Activated CD4-positive, alpha-beta memory T cell treated with anti-CD3 and anti-CD28 coated beads for 36 hours (primary cell): Measurements from ENCODE around the gene PAX6. TPM values are rescaled to one million over a fixed set of nuclear protein-coding genes. Genes with fewer than 3 reads are reported as not detected.

Experiments
- CTCF ChIA-PET: fragments of 350-600 bp; sonication (Branson Sonifier 250); formaldehyde crosslinking; loops from one replicate; lab custom pipeline; 2021; ENCODE audit warnings: antibody characterized with exemption, inconsistent platforms; lab: Charles Lee
- POLR2A ChIA-PET: fragments of 350-600 bp; sonication (Branson Sonifier 250); formaldehyde crosslinking; loops from one replicate; lab custom pipeline; 2021; ENCODE audit warnings: antibody characterized with exemption; lab: Charles Lee
- DNase-seq: peaks from one replicate; pipeline ENCODE4 v3.0.0-alpha.2; 2020
- H3K27ac Mint-ChIP-seq: one replicate; pipeline ENCODE4 v1.8.0; 2021; ENCODE audit warnings: mixed read lengths
- H3K27me3 Mint-ChIP-seq: one replicate; pipeline ENCODE4 v1.8.0; 2021; ENCODE audit warnings: mixed read lengths
- H3K36me3 Mint-ChIP-seq: one replicate; pipeline ENCODE4 v1.8.0; 2021; ENCODE audit warnings: mixed read lengths
- H3K4me1 Mint-ChIP-seq: one replicate; pipeline ENCODE4 v1.8.0; 2021; ENCODE audit warnings: low read depth, mixed read lengths
- H3K4me3 Mint-ChIP-seq: one replicate; pipeline ENCODE4 v1.8.0; 2021; ENCODE audit warnings: mild to moderate bottlenecking, mixed read lengths
- H3K9me3 Mint-ChIP-seq: one replicate; pipeline ENCODE4 v1.8.0; 2021; ENCODE audit warnings: mixed read lengths
- intact Hi-C: fragments of 100-400 bp; cut with micrococcal nuclease; formaldehyde crosslinking; loops from one replicate; pipeline ENCODE4 v1.15.1; 2023
- total RNA-seq, 2 experiments: library from RNA; stranded (reverse); gene quantifications; one replicate each; pipeline ENCODE4 v1.2.3, GENCODE V29; 2021

Gene PAX6
- total RNA-seq, 2 experiments from 2014 or later = not detected

DNA sequence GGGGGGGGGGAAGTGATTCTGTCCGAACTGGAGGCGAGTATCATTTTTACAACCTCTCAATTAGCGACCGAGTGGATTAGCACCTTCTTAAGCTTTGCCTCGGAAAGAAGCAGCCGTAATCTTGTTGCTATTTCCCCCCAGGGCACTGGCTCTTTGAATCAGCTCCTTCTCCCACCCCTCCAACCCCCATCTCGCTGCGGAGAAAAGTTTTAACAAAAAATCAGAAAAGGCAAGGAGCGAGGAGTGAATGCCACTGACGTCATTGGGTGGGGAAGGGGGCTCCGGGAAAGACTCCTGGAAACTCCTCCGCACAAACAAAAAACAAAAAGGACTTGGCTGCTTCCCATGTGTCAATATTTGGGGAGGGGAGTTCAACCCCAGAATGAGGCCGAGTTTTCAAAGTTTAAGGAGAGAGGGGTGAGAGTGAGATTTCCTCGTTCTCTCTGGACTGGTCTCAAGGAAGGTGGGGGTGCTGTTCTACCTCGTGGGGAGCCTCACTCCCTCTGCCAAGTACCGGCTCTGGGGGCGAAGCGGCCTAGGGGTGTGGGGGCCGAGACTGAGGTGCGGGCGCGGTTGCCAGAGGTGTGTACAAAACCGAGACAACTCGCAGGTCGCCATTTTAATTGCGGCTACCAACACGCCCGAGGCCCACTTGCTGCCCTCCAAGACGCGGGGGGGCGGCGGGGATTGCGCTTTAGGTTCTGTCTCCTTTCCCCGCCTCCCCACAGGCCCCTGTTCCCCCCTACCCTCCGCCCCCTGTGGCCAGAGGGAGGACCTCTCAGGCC, 2.5 kb upstream of the PAX6 start:
- peaks cover 6% of the 10 kb centered on the region for H3K36me3 Mint-ChIP-seq
- H3K27me3 Mint-ChIP-seq = peaks cover 66% of the 10 kb centered on the region
- no peak overlapping the region for H3K27ac Mint-ChIP-seq
- CTCF ChIA-PET = no interaction called here
- peak overlapping the region; percentile 35 for H3K4me3 Mint-ChIP-seq
- POLR2A ChIA-PET = interaction anchor here (0.8 kb wide), 1 partner anchor 355 kb away, joined by 3 read pairs; no protein-coding TSS in a partner anchor
- peaks cover 53% of the 10 kb centered on the region for H3K4me1 Mint-ChIP-seq
- intact Hi-C loops = loop anchor here (2.0 to 10.0 kb wide), 5 partner anchors 13 to 771 kb away; partner anchors contain the start of genes DCDC1, DNAJC24, EIF3M and ELP4
- no peaks in the 10 kb centered on the region for H3K9me3 Mint-ChIP-seq
- DNase-seq = no peak

DNA sequence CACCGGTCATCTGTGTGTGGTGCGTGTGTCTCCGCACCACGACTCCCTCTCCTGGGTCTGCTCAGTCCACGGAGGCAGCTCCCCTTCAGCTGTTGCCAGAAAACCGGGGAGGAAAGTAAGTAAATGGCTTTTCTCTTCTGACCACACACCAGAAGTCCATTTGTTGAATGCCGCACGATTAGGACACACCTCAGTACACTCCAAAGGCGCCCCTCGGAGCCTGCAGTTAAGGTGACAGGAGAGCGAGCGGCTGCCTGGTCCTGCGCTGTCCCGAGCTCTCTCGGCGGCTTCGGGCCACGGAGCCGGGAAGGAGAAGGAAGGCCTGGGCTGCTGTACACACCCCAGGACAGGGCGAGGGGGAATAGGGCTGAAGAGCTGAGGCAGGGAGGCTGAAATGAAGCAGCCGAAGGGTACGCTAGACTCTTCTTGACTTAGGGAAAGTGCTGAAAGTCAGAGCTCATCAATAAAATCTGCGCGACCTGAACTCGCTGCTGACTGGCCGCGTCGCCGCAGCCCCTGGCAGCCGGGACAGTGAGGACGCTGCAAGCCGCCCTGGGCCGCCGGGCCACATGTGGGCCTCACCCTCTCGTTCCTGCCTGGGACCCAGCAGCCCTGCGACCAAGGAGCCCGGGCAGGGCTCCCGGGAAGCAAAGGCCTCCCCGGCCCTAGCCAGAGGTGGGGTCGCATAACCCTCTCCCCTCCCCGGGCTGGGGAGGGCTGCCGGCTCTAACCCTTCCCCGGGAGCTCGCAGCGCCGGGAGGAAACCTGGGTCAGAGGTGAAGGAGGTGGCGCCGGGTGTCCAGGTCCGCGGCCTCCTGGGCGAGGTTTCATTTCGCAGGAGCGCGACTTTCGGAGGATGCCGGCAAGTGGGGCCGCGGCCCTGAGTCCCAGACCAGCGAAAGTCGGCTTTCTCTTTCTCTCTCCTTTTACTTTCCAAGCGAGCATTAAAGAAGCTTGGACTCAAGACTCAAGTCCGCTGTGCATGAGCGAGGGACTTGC, 1.6 kb upstream of the PAX6 start:
- CTCF ChIA-PET = no interaction called here
- Mint-ChIP-seq H3K27me3 (peaks cover 69% of the 10 kb centered on the region), H3K9me3 (no peaks in the 10 kb centered on the region), H3K4me1 (peaks cover 50% of the 10 kb centered on the region), H3K4me3 (peak overlapping the region; percentile 46), H3K36me3 (peaks cover 6% of the 10 kb centered on the region), H3K27ac (no peak overlapping the region)
- intact Hi-C loops = loop anchor here (5.0 to 10.0 kb wide), 4 partner anchors 282 to 772 kb away; partner anchors contain the start of genes DCDC1, DNAJC24, EIF3M and ELP4
- no peak for DNase-seq
- POLR2A ChIA-PET = interaction anchor here (0.8 kb wide), 1 partner anchor 354 kb away, joined by 3 read pairs; no protein-coding TSS in a partner anchor

DNA sequence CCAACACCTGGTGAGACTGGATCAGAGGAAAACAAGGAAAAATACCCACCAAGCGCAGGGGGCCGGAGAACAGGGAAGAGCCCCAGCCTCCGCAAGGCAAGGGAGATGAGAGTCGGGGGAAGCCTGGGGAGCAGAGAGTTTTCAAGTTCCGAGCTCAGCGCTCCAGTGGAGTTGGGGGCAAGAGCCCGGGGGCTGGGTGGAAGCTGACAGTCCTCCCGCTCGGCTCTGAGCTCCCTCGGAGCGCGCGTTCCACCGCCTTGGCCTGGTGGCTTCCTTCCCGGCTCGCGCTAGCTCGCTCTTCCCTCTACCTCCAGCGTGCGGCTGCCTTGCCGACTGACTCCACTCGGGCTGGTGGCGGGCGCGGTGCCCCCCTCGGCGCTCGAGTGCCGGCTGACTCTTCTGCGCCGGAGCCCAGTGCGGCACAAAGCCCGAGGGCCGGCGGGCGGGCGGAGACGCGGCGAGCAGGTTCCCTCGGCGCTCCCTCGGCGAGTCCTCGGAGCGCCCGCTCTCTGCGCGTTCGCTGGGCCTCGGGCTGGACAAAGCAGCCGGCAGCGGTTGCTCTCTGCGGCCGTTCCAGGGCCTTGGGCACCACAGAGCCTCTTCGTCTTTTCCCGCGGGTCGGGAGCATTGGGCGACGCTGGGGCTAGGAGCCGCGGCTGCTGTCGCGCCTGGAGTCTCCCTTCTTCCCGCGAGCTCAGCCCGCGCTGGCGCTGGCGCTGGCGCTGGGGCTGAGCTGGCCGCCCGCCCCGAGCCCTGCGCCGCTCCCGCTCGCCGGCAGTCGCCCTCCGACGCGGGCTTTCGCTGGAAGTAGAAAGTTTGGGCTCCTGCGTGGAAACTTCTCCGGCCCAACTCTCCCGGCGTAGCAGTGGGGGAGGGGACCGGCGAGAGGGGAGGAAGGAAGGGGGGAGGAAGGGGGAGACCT, 1.0 kb downstream of the PAX6 start:
- ChIA-PET POLR2A (no interaction called here), CTCF (interaction anchor here (1.2 kb wide), 1 partner anchor 9 kb away, joined by 3 read pairs; no protein-coding TSS in a partner anchor)
- Mint-ChIP-seq H3K27ac (no peak overlapping the region), H3K4me1 (peaks cover 36% of the 10 kb centered on the region), H3K9me3 (no peaks in the 10 kb centered on the region), H3K36me3 (peaks cover 6% of the 10 kb centered on the region), H3K27me3 (peaks cover 68% of the 10 kb centered on the region), H3K4me3 (peak overlapping the region; percentile 59)
- DNase-seq = no peak
- intact Hi-C loops = loop anchor here (5.0 to 10.0 kb wide), 4 partner anchors 285 to 775 kb away; partner anchors contain the start of genes DCDC1, DNAJC24, EIF3M and ELP4

- Mint-ChIP-seq H3K4me1 (peaks cover 36% of the 10 kb centered on the region), H3K27me3 (peaks cover 66% of the 10 kb centered on the region), H3K36me3 (peaks cover 6% of the 10 kb centered on the region), H3K9me3 (no peaks in the 10 kb centered on the region), H3K4me3 (peak overlapping the region; percentile 55), H3K27ac (no peak overlapping the region)
- intact Hi-C loops = no loop called here
- DNase-seq = no peak
- CTCF ChIA-PET = interaction anchor here (1.2 kb wide), 1 partner anchor 9 kb away, joined by 3 read pairs; no protein-coding TSS in a partner anchor
- POLR2A ChIA-PET = no interaction called here
Measured at GRCh38 chr11:31809541-31809856, 1.6 kb downstream of the PAX6 start.

DNA sequence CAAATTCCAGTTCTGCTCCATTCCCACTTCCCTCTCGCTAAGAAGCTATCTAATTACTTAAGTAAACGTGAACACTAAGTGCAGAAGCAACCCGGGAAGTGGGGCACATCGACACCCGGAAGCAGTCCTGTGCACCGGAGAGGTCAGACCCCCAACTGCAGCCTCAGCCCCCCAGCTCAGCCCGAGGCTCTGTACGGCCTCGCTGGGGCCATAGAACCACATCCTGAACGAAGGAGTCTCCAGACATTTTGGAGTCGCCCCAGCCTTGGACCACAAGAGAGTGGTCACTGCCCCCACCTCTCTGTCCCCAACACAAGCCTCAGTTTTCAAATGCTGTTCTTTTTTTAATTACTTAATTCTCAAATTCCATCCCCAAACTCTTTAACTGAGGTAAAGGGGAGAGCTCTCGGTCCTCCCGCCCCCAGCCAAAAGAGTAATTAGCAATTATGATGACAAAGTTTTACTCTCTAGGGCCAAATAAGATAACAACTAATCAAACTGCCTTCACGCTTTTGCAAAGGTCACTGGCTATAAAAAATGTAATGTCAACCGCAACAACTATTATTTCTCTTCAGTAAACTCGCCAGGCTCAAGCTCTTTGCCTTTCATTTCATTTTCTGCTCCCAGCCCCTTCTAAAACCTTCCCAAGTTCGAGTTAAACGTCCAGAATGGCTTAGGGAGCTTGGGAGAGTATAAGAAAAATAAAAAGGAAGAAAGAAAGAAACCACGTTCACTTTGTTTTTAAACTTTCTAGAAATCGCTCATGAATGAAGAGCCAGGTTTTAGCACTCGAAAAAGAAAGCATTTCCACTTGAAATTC, 2.2 kb downstream of the PAX6 start:
- peaks cover 6% of the 10 kb centered on the region for H3K36me3 Mint-ChIP-seq
- peak overlapping the region; percentile 17 for H3K4me3 Mint-ChIP-seq
- ChIA-PET POLR2A (interaction anchor here (0.5 kb wide), 1 partner anchor 520 kb away, joined by 3 read pairs; no protein-coding TSS in a partner anchor), CTCF (interaction anchor here (1.2 kb wide), 1 partner anchor 8 kb away, joined by 3 read pairs; no protein-coding TSS in a partner anchor)
- peaks cover 68% of the 10 kb centered on the region for H3K27me3 Mint-ChIP-seq
- peaks cover 38% of the 10 kb centered on the region for H3K4me1 Mint-ChIP-seq
- intact Hi-C loops = no loop called here
- no peak for DNase-seq
- no peaks in the 10 kb centered on the region for H3K9me3 Mint-ChIP-seq
- no peak overlapping the region for H3K27ac Mint-ChIP-seq

DNA sequence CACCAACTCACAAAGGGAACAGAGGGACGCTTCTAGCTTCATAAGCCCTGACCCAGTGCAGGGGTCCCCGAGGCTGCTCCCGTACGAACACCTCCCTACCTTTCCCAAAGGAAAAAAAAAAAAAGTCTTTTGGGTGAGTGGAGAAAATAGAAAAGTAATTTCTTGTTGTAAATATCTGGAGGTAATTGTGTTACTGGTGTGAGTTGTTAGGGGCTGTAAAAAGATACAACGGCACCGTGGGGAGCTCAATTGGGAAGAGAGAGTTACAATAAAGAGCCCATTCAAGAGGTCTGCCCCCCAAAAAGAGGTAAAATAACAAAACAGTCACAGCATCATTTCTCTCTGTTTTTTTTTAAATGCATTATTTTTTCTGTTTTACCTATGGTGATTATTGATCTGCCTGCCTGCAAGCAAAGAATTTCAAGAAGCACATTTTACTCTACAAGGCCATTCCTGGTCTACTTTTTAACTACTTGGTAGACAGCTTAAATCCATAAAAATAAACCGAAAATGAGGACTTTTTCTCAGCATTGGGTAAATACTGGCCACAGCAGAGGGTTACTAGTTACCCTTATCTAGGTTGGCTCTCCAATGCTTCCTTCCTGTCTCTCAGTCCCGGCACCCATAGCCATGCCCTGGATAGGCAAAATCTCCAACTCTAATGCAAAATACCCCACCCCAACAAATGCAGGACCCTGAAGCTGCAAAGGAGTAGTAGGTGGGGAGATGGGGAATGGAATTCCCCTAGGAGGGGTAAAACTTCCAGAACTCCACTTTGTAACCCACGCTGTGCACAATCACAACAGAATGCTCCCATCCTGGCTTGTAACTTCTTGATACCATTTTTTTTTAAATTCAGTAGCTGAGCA, 3.1 kb downstream of the PAX6 start:
- intact Hi-C loops = no loop called here

GRCh38 chr11:31806928-31807798, 4.0 kb downstream of the PAX6 start:
- Mint-ChIP-seq H3K27me3 (peaks cover 74% of the 10 kb centered on the region), H3K9me3 (peaks cover 2% of the 10 kb centered on the region), H3K4me3 (no peak overlapping the region), H3K4me1 (peaks cover 36% of the 10 kb centered on the region), H3K36me3 (peaks cover 6% of the 10 kb centered on the region), H3K27ac (no peak overlapping the region)
- intact Hi-C loops = no loop called here
- ChIA-PET CTCF (interaction anchor here (0.6 kb wide), 1 partner anchor 539 kb away, joined by 3 read pairs; no protein-coding TSS in a partner anchor), POLR2A (no interaction called here)
- DNase-seq = no peak

More for the DNA sequence above, 3.1 kb downstream of the PAX6 start:
- peaks cover 40% of the 10 kb centered on the region for H3K4me1 Mint-ChIP-seq
- H3K27ac Mint-ChIP-seq = no peak overlapping the region
- ChIA-PET POLR2A (interaction anchor here (0.5 kb wide), 1 partner anchor 521 kb away, joined by 3 read pairs; no protein-coding TSS in a partner anchor), CTCF (interaction anchor here (0.6 kb wide), 1 partner anchor 539 kb away, joined by 3 read pairs; no protein-coding TSS in a partner anchor)
- H3K4me3 Mint-ChIP-seq = no peak overlapping the region
- H3K27me3 Mint-ChIP-seq = peaks cover 72% of the 10 kb centered on the region
- DNase-seq = no peak
- peaks cover 2% of the 10 kb centered on the region for H3K9me3 Mint-ChIP-seq
- H3K36me3 Mint-ChIP-seq = peaks cover 6% of the 10 kb centered on the region

GRCh38 chr11:31806186-31806927, 4.8 kb downstream of the PAX6 start:
- CTCF ChIA-PET = no interaction called here
- no peak for DNase-seq
- no peak overlapping the region for H3K4me3 Mint-ChIP-seq
- peaks cover 32% of the 10 kb centered on the region for H3K4me1 Mint-ChIP-seq
- H3K27ac Mint-ChIP-seq = no peak overlapping the region
- peaks cover 2% of the 10 kb centered on the region for H3K9me3 Mint-ChIP-seq
- POLR2A ChIA-PET = no interaction called here
- intact Hi-C loops = no loop called here
- H3K36me3 Mint-ChIP-seq = peaks cover 5% of the 10 kb centered on the region
- peaks cover 75% of the 10 kb centered on the region for H3K27me3 Mint-ChIP-seq
